VCaP (cell line): ENCODE measurements around the gene TPK1.
A peak's percentile ranks its signal among the peaks of the same experiment; 100 is the strongest.
"Not testable (repeated sequence)": the region's sequence is repeated elsewhere in the genome, so short reads cannot be mapped to it uniquely, and the experiment has no call there.

Experiments used
- H3K27ac ChIP-seq: fragments of 450-650 bp; 2 replicates; pipeline ENCODE4 v1.5.1; 2017
- CTCF ChIP-seq: fragments of 450-650 bp; conservative IDR thresholded peaks from 2 replicates; pipeline ENCODE4 v1.5.1; 2017; ENCODE audit warnings: mild to moderate bottlenecking, moderate library complexity

Gene TPK1

GRCh38 chr7:144596953-144597352 lies 238.9 kb downstream of the TPK1 start:
- no peak overlapping the region for H3K27ac ChIP-seq
- TF ChIP-seq CTCF = no peak

GRCh38 chr7:144594580-144594979 lies 241.3 kb downstream of the TPK1 start:
- no peak for TF ChIP-seq CTCF
- no peak overlapping the region for H3K27ac ChIP-seq

GRCh38 chr7:144588559-144589051 lies 247.2 kb downstream of the TPK1 start:
- no peak overlapping the region for H3K27ac ChIP-seq
- no peak for TF ChIP-seq CTCF

GRCh38 chr7:144587701-144588100 lies 248.2 kb downstream of the TPK1 start:
- no peak for TF ChIP-seq CTCF
- no peak overlapping the region for H3K27ac ChIP-seq

GRCh38 chr7:144584726-144585125 lies 251.1 kb downstream of the TPK1 start:
- TF ChIP-seq CTCF = no peak

GRCh38 chr7:144579687-144580086 lies 256.2 kb downstream of the TPK1 start:
- H3K27ac ChIP-seq = no peak overlapping the region
- TF ChIP-seq CTCF = no peak

More at GRCh38 chr7:144584726-144585125, 251.1 kb downstream of the TPK1 start:
- H3K27ac ChIP-seq = peak overlapping the region; percentile 44

- no peak overlapping the region for H3K27ac ChIP-seq
- TF ChIP-seq CTCF = no peak
Measured at GRCh38 chr7:144575456-144575855, 260.4 kb downstream of the TPK1 start.

GRCh38 chr7:144574753-144575152 lies 261.1 kb downstream of the TPK1 start:
- H3K27ac ChIP-seq = not testable (repeated sequence)
